Gastroesophageal sphincter (tissue), 4 donors: ENCODE results near the gene TRAPPC4. TPM values are rescaled to one million over a fixed set of nuclear protein-coding genes. Genes with fewer than 3 reads are reported as not detected.

Source experiments
- ATAC-seq: fragments of 150-250 bp; one replicate; pipeline ENCODE4 v1.9.1; 2016; ENCODE audit warnings: mild to moderate bottlenecking, moderate library complexity
- H3K27ac ChIP-seq, 4 donors: fragments of 200-600 bp; sonication (generic) in 3 of 4; 1 replicate in 3 of 4; 2 replicates in 1 of 4; pipeline ENCODE4 v1.5.1; 2016 to 2019
- H3K27me3 ChIP-seq: fragments of 200-600 bp; sonication (generic); one replicate; pipeline ENCODE4 v1.5.1; 2019
- H3K36me3 ChIP-seq, 2 donors: fragments of 200-600 bp; sonication (generic); one replicate each; pipeline ENCODE4 v1.5.1; 2019; ENCODE audit warnings: control low read depth in 1 of 2
- H3K4me1 ChIP-seq, 3 donors: fragments of 200-600 bp; sonication (generic); 1 replicate in 2 of 3; 2 replicates in 1 of 3; pipeline ENCODE4 v1.5.1; 2016 to 2019; ENCODE audit warnings: control low read depth in 2 of 3
- H3K4me3 ChIP-seq, 2 donors: fragments of 200-600 bp; sonication (generic); one replicate each; pipeline ENCODE4 v1.5.1; 2019; ENCODE audit warnings: mild to moderate bottlenecking in 1 of 2, moderate library complexity in 1 of 2
- H3K9me3 ChIP-seq, 3 donors: fragments of 200-600 bp; sonication (generic); one replicate each; pipeline ENCODE4 v1.5.1; 2017 to 2019; ENCODE audit warnings: control low read depth in 2 of 3
- CTCF ChIP-seq, 4 experiments: fragments of 200-600 bp in 2 of 4; fragments of 450-650 bp in 2 of 4; sonication (generic) in 1 of 4; IDR thresholded peaks; one replicate each; pipeline ENCODE4 v1.5.1; 2017 to 2019; ENCODE audit warnings: antibody characterized with exemption in 4 of 4, mild to moderate bottlenecking in 2 of 4, moderate library complexity in 2 of 4
- EP300 ChIP-seq: sonication (generic); formaldehyde crosslinking; IDR thresholded peaks from one replicate; pipeline ENCODE4 v1.6.1; 2017; ENCODE audit warnings: antibody characterized with exemption, mild to moderate bottlenecking
- POLR2A ChIP-seq, 2 donors: fragments of 450-650 bp; IDR thresholded peaks; one replicate each; pipeline ENCODE4 v1.6.1; 2017; ENCODE audit warnings: antibody characterized with exemption in 2 of 2, mild to moderate bottlenecking in 2 of 2, moderate library complexity in 1 of 2
- POLR2AphosphoS5 ChIP-seq: sonication (generic); formaldehyde crosslinking; IDR thresholded peaks from one replicate; pipeline ENCODE4 v1.6.1; 2017; ENCODE audit warnings: antibody characterized with exemption
- WGBS, 2 donors: methylation state at CpG; one replicate each; pipeline ENCODE4 v1.1.5; 2018; ENCODE audit warnings: low coverage in 1 of 2; 5-methylcytosine and 5-hydroxymethylcytosine counted together
- total RNA-seq, 4 donors: library from RNA; depleted of rRNA; stranded (reverse); fragments of >200 nt; gene quantifications; one replicate each; pipeline ENCODE4 v1.1.0, GENCODE V29; 2016

Gene TRAPPC4
- total RNA-seq, 4 donors from 2014 or later = 44.4 to 69.0 (median 52.1) TPM

DNA sequence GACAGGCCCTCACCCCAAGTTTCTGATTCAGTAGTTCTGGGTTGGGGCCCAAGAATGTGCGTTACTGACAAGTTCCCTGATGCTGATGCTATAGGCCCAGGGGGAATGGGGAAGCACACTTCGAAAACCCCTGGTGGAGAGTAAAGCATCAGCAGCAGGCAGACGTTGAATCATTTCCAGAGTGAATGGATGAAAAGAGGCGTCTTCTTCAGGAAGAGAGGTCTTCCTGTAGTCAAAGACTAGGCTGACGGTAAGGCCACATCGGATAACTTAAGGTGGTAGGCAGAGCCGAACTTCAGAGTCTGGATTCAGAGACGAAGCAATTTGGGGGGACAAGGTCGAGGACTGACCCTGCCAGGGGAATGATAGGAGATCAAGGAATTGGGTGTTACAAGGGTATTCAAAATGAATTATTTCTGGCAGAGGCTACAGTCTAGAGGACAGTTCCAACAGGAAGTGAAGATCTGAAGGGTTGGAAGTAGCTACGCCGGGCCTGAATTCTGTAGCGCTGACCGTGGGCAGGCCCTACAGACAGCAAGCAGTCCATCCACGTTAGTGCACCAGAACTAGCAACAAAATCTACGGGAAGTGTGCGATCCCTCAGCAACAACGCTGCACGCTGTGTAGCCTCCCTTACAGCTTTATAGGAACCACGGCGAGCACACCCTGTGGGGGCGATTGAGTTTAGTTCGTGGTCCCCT, 21.5 kb upstream of the TRAPPC4 start:
- Histone ChIP-seq H3K4me3 (peak overlapping the region; percentile 78 to 91), H3K4me1 (peaks cover 0 to 46% (median 17%) of the 10 kb centered on the region in 3 donors), H3K27ac (peak overlapping the region; percentile 5 to 96 (median 90)), H3K36me3 (peaks cover 0 to 28% of the 10 kb centered on the region in 2 donors), H3K27me3 (no peaks in the 10 kb centered on the region), H3K9me3 (no peaks in the 10 kb centered on the region)
- 10 to 11% methylated on average over 9 to 13 of the region's 22 CpGs for WGBS, 2 donors
- peak; percentile 6 for ATAC-seq
- TF ChIP-seq POLR2AphosphoS5 (no peak), CTCF (IDR thresholded peaks at IDR 0.05) (peak in 1 of 4 experiments; percentile 5), EP300 (no peak)

- H3K9me3 ChIP-seq = no peaks in the 10 kb centered on the region
- peak; percentile 99 for ATAC-seq
- H3K36me3 ChIP-seq = peaks cover 0 to 36% of the 10 kb centered on the region in 2 donors
- H3K4me1 ChIP-seq = peaks cover 0 to 46% (median 17%) of the 10 kb centered on the region in 3 donors
- H3K27me3 ChIP-seq = no peaks in the 10 kb centered on the region
- 3% methylated on average over 10 of the region's 54 CpGs; no CpG with 5 or more reads in 1 of the 2 donors for WGBS, 2 donors
- peak within 1 kb of the TSS; percentile 85 to 96 (median 94) for H3K27ac ChIP-seq
- peak within 1 kb of the TSS; percentile 78 to 91 for H3K4me3 ChIP-seq
- TF ChIP-seq POLR2A (IDR thresholded peaks at IDR 0.05) (peak; percentile 73 to 81), POLR2AphosphoS5 (peak; percentile 83), CTCF (IDR thresholded peaks at IDR 0.05) (no peak), EP300 (no peak)
These were observed 20.8 kb upstream of the TRAPPC4 start, which contains the start of gene CENATAC for GRCh38 chr11:118997627-118998387. CENATAC (plus strand) TSS chr11:118998138; CDS start chr11:118998198, 60 bp downstream.

- Histone ChIP-seq H3K27me3 (no peaks in the 10 kb centered on the region), H3K4me3 (peak overlapping the region; percentile 78 to 91), H3K36me3 (peaks cover 0 to 41% of the 10 kb centered on the region in 2 donors), H3K4me1 (peaks cover 0 to 46% (median 17%) of the 10 kb centered on the region in 3 donors), H3K27ac (peak overlapping the region; percentile 85 to 96 (median 94)), H3K9me3 (no peaks in the 10 kb centered on the region)
- ATAC-seq = peak; percentile 29
- no peak for TF ChIP-seq POLR2AphosphoS5
- no peak for TF ChIP-seq CTCF (IDR thresholded peaks at IDR 0.05)
- no peak for TF ChIP-seq EP300
- no peak for TF ChIP-seq POLR2A (IDR thresholded peaks at IDR 0.05)
- 0% methylated on average over 2 of the region's 19 CpGs; no CpG with 5 or more reads in 1 of the 2 donors for WGBS, 2 donors
These were observed 20.2 kb upstream of the TRAPPC4 start for GRCh38 chr11:118998388-118998717.

DNA sequence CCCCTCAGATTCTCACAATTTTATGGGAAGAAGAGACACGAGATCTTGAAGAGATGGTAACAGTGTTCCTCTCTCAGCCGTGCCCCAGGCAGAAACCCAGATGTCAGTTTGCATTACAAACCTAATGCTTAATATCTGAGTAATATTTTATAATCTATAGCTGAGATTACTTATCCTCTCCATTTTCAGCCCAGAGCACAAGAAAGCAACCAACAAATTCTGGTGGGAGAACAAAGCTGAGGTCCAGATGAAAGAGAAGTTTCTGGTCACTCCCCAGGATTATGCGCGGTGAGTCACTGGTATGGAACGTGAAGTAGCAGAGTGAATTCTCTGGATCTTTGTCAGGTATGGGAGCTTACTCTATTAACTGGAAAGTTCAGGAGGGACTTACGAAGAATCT, 19.7 kb upstream of the TRAPPC4 start:
- WGBS, 2 donors = 21 to 42% methylated on average over 6 of the region's 6 CpGs
- TF ChIP-seq POLR2AphosphoS5 (no peak), EP300 (no peak), CTCF (IDR thresholded peaks at IDR 0.05) (no peak), POLR2A (IDR thresholded peaks at IDR 0.05) (no peak)
- no peak for ATAC-seq
- Histone ChIP-seq H3K27me3 (no peaks in the 10 kb centered on the region), H3K27ac (peak overlapping the region; percentile 85 to 96 (median 94)), H3K4me3 (peak overlapping the region; percentile 78 to 91), H3K9me3 (no peaks in the 10 kb centered on the region), H3K4me1 (peaks cover 0 to 46% (median 17%) of the 10 kb centered on the region in 3 donors), H3K36me3 (peaks cover 0 to 46% of the 10 kb centered on the region in 2 donors)
